WTC11 (cell line): ENCODE data around the gene SRM. TPM values are rescaled to one million over a fixed set of nuclear protein-coding genes. Genes with fewer than 3 reads are reported as not detected.

Experiments used
- ATAC-seq: fragments of 200-7000 bp; cut with Tn5 transposase; 2 replicates; pipeline ENCODE4 v1.10.0; 2021; ENCODE audit warnings: mild to moderate bottlenecking, moderate library complexity
- CTCF ChIA-PET: fragments of 300-600 bp; sonication (Branson Sonifier 250); formaldehyde crosslinking; loops from one replicate; lab custom pipeline; 2021; ENCODE audit warnings: antibody characterized with exemption; lab: Charles Lee
- POLR2A ChIA-PET: fragments of 350-600 bp; sonication (Branson Sonifier 250); formaldehyde crosslinking; loops from one replicate; lab custom pipeline; 2021; ENCODE audit warnings: antibody characterized with exemption; lab: Charles Lee
- DNase-seq: peaks from one replicate; pipeline ENCODE4 v3.0.0; 2021; ENCODE audit warnings: low spot score
- H3K27ac Mint-ChIP-seq: 2 replicates; pipeline ENCODE4 v1.8.0; 2021; ENCODE audit warnings: mixed read lengths
- H3K27me3 Mint-ChIP-seq: 2 replicates; pipeline ENCODE4 v1.8.0; 2021; ENCODE audit warnings: low read depth, mild to moderate bottlenecking, moderate library complexity, mixed read lengths
- H3K36me3 Mint-ChIP-seq: 2 replicates; pipeline ENCODE4 v1.8.0; 2021; ENCODE audit warnings: mixed read lengths
- H3K4me1 Mint-ChIP-seq: 2 replicates; pipeline ENCODE4 v1.8.0; 2022; ENCODE audit warnings: mixed read lengths
- H3K4me3 Mint-ChIP-seq: 2 replicates; pipeline ENCODE4 v1.8.0; 2021; ENCODE audit warnings: mild to moderate bottlenecking, moderate library complexity, mixed read lengths
- H3K9me3 Mint-ChIP-seq: 2 replicates; pipeline ENCODE4 v1.8.0; 2021; ENCODE audit warnings: mixed read lengths
- ARID4B ChIP-seq: sonication (generic); formaldehyde crosslinking; IDR thresholded peaks from 2 replicates; pipeline ENCODE4 v1.8.0; 2023; ENCODE audit warnings: missing genetic modification reagents, mild to moderate bottlenecking, borderline replicate concordance
- ATF6 ChIP-seq: sonication (generic); formaldehyde crosslinking; IDR thresholded peaks from 2 replicates; pipeline ENCODE4 v1.8.1; 2023; ENCODE audit warnings: mild to moderate bottlenecking, missing genetic modification reagents
- CREB1 ChIP-seq: sonication (generic); formaldehyde crosslinking; IDR thresholded peaks from 2 replicates; pipeline ENCODE4 v1.8.0; 2023; ENCODE audit warnings: mild to moderate bottlenecking, missing genetic modification reagents
- ETV6 ChIP-seq: sonication (generic); formaldehyde crosslinking; IDR thresholded peaks from 2 replicates; pipeline ENCODE4 v1.8.1; 2022; ENCODE audit warnings: mild to moderate bottlenecking, missing genetic modification reagents
- NFATC4 ChIP-seq: fragments of 250-450 bp; sonication (Bioruptor Pico); IDR thresholded peaks from 2 replicates; pipeline ENCODE4 v1.9.0; 2021; ENCODE audit warnings: mild to moderate bottlenecking
- NFYB ChIP-seq: sonication (generic); formaldehyde crosslinking; conservative IDR thresholded peaks from 2 replicates; pipeline ENCODE4 v1.8.0; 2022; ENCODE audit warnings: low read depth, missing genetic modification reagents
- NR1H2 ChIP-seq: sonication (generic); formaldehyde crosslinking; IDR thresholded peaks from 2 replicates; pipeline ENCODE4 v1.9.0; 2021; ENCODE audit warnings: mild to moderate bottlenecking, moderate library complexity, missing genetic modification reagents
- OVOL2 ChIP-seq: fragments of 250-450 bp; sonication (Bioruptor Pico); IDR thresholded peaks from 2 replicates; pipeline ENCODE4 v1.9.0; 2021; ENCODE audit warnings: mild to moderate bottlenecking, borderline replicate concordance
- PRDM15 ChIP-seq: sonication (generic); formaldehyde crosslinking; IDR thresholded peaks from 2 replicates; pipeline ENCODE4 v1.8.0; 2022; ENCODE audit warnings: missing genetic modification reagents
- PRRX2 ChIP-seq: fragments of 250-450 bp; sonication (Bioruptor Pico); IDR thresholded peaks from 2 replicates; pipeline ENCODE4 v1.8.0; 2021; ENCODE audit warnings: mild to moderate bottlenecking
- SMAD3 ChIP-seq: sonication (generic); formaldehyde crosslinking; IDR thresholded peaks from 2 replicates; pipeline ENCODE4 v1.8.0; 2022; ENCODE audit warnings: missing genetic modification reagents, mild to moderate bottlenecking, borderline replicate concordance
- ZNF219 ChIP-seq: sonication (generic); formaldehyde crosslinking; IDR thresholded peaks from 2 replicates; pipeline ENCODE4 v1.8.0; 2023; ENCODE audit warnings: missing genetic modification reagents, mild to moderate bottlenecking, borderline replicate concordance
- ZNF232 ChIP-seq: sonication (generic); formaldehyde crosslinking; IDR thresholded peaks from 2 replicates; pipeline ENCODE4 v1.8.0; 2022; ENCODE audit warnings: mild to moderate bottlenecking, missing genetic modification reagents
- ZNF263 ChIP-seq: sonication (generic); formaldehyde crosslinking; IDR thresholded peaks from 2 replicates; pipeline ENCODE4 v1.8.1; 2022; ENCODE audit warnings: low read depth, mild to moderate bottlenecking, moderate library complexity, missing genetic modification reagents
- ZNF416 ChIP-seq: fragments of 250-450 bp; sonication (Bioruptor Pico); IDR thresholded peaks from 2 replicates; pipeline ENCODE4 v1.9.0; 2021; ENCODE audit warnings: mild to moderate bottlenecking, inconsistent platforms
- ZNF671 ChIP-seq: fragments of 250-450 bp; sonication (Bioruptor Pico); IDR thresholded peaks from 2 replicates; pipeline ENCODE4 v1.8.0; 2021; ENCODE audit warnings: mild to moderate bottlenecking
- total RNA-seq: library from RNA; stranded (reverse); gene quantifications from 3 replicates; pipeline ENCODE4 v1.2.3, GENCODE V29; 2021
- TF ChIP-seq, protein P1 (sequence below): sonication (generic); formaldehyde crosslinking; IDR thresholded peaks from 2 replicates; pipeline ENCODE4 v1.8.1; 2023; ENCODE audit warnings: mild to moderate bottlenecking, missing genetic modification reagents
- TF ChIP-seq, protein P2 (sequence below): sonication (generic); formaldehyde crosslinking; IDR thresholded peaks from 2 replicates; pipeline ENCODE4 v1.8.0; 2022; ENCODE audit warnings: mild to moderate bottlenecking, missing genetic modification reagents

The SRM gene
- total RNA-seq, 1 experiment from 2014 or later = 200 TPM

DNA sequence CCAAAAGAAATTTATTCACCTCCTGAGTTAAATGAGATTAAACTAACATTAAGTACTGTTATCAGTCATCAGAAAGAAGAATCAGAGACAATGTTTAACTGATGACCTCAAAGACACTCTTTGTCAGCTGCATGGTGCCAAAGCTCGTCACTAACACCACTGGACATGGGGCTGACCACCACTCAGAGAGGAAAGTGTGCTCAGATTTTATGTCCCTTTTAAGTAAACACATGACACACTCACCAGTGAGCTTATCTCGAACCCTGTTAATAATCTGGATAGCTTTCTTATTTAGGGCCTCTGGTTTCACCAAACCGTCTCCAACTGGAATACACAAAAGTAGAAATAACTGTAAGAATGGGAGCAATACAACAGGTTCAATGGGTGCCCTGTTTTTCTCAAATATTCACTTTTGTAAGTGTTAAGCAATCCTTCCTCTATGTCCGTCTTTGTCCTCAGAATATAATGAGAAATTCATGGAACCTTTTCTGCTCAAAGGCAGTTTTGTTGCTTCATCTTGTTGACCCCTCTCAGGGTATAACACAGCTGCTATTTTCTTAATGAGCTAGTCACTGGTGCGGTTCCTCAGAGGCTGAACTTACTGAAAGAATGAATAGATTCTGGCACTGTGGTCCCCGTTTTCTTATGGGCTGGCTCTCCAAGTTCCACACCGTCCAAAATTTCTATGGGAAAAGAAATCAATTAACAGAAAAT is 49.4 kb upstream of the SRM start:
- CTCF ChIA-PET = interaction anchor here (0.7 to 1.9 kb wide), 2 partner anchors 72 to 277 kb away, joined by 3 to 5 read pairs; no protein-coding TSS in a partner anchor
- ATAC-seq = no peak
- H3K27ac Mint-ChIP-seq = no peak overlapping the region

More for the DNA sequence above, 49.4 kb upstream of the SRM start:
- H3K4me3 Mint-ChIP-seq = no peak overlapping the region
- DNase-seq = no peak
- no peaks in the 10 kb centered on the region for H3K27me3 Mint-ChIP-seq
- H3K36me3 Mint-ChIP-seq = peaks cover 48% of the 10 kb centered on the region
- H3K9me3 Mint-ChIP-seq = no peaks in the 10 kb centered on the region
- no peaks in the 10 kb centered on the region for H3K4me1 Mint-ChIP-seq
- TF ChIP-seq, protein P1, sequence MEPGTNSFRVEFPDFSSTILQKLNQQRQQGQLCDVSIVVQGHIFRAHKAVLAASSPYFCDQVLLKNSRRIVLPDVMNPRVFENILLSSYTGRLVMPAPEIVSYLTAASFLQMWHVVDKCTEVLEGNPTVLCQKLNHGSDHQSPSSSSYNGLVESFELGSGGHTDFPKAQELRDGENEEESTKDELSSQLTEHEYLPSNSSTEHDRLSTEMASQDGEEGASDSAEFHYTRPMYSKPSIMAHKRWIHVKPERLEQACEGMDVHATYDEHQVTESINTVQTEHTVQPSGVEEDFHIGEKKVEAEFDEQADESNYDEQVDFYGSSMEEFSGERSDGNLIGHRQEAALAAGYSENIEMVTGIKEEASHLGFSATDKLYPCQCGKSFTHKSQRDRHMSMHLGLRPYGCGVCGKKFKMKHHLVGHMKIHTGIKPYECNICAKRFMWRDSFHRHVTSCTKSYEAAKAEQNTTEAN = no peak
- TF ChIP-seq ZNF219 (CRISPR knock-in tag) (no peak), SMAD3 (CRISPR knock-in tag) (no peak), ZNF232 (no peak), NR1H2 (CRISPR knock-in tag) (no peak), ATF6 (CRISPR knock-in tag) (no peak), ARID4B (CRISPR knock-in tag) (no peak), OVOL2 (no peak), NFATC4 (CRISPR knock-in tag) (no peak), CREB1 (no peak), PRRX2 (CRISPR knock-in tag) (no peak), NFYB (no peak), ETV6 (CRISPR knock-in tag) (no peak), ZNF263 (no peak), ZNF671 (no peak), PRDM15 (CRISPR knock-in tag) (no peak), ZNF416 (CRISPR knock-in tag) (no peak)
- TF ChIP-seq, protein P2, sequence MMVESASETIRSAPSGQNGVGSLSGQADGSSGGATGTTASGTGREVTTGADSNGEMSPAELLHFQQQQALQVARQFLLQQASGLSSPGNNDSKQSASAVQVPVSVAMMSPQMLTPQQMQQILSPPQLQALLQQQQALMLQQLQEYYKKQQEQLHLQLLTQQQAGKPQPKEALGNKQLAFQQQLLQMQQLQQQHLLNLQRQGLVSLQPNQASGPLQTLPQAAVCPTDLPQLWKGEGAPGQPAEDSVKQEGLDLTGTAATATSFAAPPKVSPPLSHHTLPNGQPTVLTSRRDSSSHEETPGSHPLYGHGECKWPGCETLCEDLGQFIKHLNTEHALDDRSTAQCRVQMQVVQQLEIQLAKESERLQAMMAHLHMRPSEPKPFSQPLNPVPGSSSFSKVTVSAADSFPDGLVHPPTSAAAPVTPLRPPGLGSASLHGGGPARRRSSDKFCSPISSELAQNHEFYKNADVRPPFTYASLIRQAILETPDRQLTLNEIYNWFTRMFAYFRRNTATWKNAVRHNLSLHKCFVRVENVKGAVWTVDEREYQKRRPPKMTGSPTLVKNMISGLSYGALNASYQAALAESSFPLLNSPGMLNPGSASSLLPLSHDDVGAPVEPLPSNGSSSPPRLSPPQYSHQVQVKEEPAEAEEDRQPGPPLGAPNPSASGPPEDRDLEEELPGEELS (CRISPR knock-in tag) = no peak
- TF ChIP-seq, all 79 proteins: peak for 0
- POLR2A ChIA-PET = interaction anchor here (0.7 kb wide), 1 partner anchor 611 kb away, joined by 4 read pairs; no protein-coding TSS in a partner anchor
